Stomach (tissue), 9 donors: ENCODE results near the gene OR6Q1. TPM values are rescaled to one million over a fixed set of nuclear protein-coding genes. Genes with fewer than 3 reads are reported as not detected.

Source experiments
- DNase-seq, 2 donors: peaks; one replicate each; pipeline versions ENCODE4 v3.0.0 to v3.0.0-alpha.2; 2013 to 2019
- H3K27ac ChIP-seq, 5 donors: fragments of 200-600 bp in 4 of 5; sonication (generic) in 4 of 5; one replicate each; pipeline ENCODE4 v1.5.1; 2013 to 2019; ENCODE audit warnings: mild to moderate bottlenecking in 1 of 5, moderate library complexity in 1 of 5
- H3K27me3 ChIP-seq, 3 donors: fragments of 200-600 bp; sonication (generic); one replicate each; pipeline ENCODE4 v1.5.1; 2017 to 2019; ENCODE audit warnings: mixed run types in 1 of 3
- H3K36me3 ChIP-seq, 4 donors: fragments of 200-600 bp; sonication (generic); 1 replicate in 3 of 4; 2 replicates in 1 of 4; pipeline ENCODE4 v1.5.1; 2016 to 2019
- H3K4me1 ChIP-seq, 4 donors: fragments of 200-600 bp; sonication (generic); one replicate each; pipeline ENCODE4 v1.5.1; 2016 to 2019
- H3K4me3 ChIP-seq, 4 donors: fragments of 200-600 bp; sonication (generic) in 3 of 4; one replicate each; pipeline ENCODE4 v1.5.1; 2016 to 2019; ENCODE audit warnings: mild to moderate bottlenecking in 1 of 4
- H3K9me3 ChIP-seq, 4 donors: fragments of 200-600 bp; sonication (generic); one replicate each; pipeline ENCODE4 v1.5.1; 2016 to 2019
- EP300 ChIP-seq: sonication (generic); formaldehyde crosslinking; IDR thresholded peaks from one replicate; pipeline ENCODE4 v1.6.1; 2017; ENCODE audit warnings: antibody characterized with exemption
- POLR2A ChIP-seq, 4 donors: fragments of 450-650 bp; IDR thresholded peaks; one replicate each; pipeline ENCODE4 v1.6.1; 2016; ENCODE audit warnings: antibody characterized with exemption in 4 of 4, control low read depth in 2 of 4, mild to moderate bottlenecking in 1 of 4, moderate library complexity in 1 of 4
- POLR2AphosphoS5 ChIP-seq, 3 donors: sonication (generic); formaldehyde crosslinking; IDR thresholded peaks; one replicate each; pipeline ENCODE4 v1.6.1; 2016; ENCODE audit warnings: antibody characterized with exemption in 3 of 3
- WGBS, 5 donors: extraction: QIAGEN DNeasy Blood & Tissue Kit in 3 of 5; methylation state at CpG; one replicate each; pipeline versions ENCODE4 v1.1.5 to v1.1.7; 2013 to 2018; 5-methylcytosine and 5-hydroxymethylcytosine counted together
- intact Hi-C: fragments of 100-400 bp; cut with DNase I; formaldehyde crosslinking; loops from one replicate; pipeline ENCODE4 v1.15.1; 2023; ENCODE audit warnings: low total_unique reads
- polyA plus RNA-seq, 3 donors: library from polyadenylated mRNA; stranded (reverse); fragments of 200-250 nt; gene quantifications; one replicate each; pipeline ENCODE4 v1.2.3, GENCODE V29; 2013
- total RNA-seq, 5 donors: library from RNA; depleted of rRNA; stranded (reverse); fragments of >200 nt; gene quantifications; one replicate each; pipeline versions ENCODE4 v1.1.0 to v1.2.3, GENCODE V29; 2014 to 2016
- TF ChIP-seq, protein P1 (sequence below), 7 experiments: fragments of 450-650 bp in 4 of 7; fragments of 200-600 bp in 3 of 7; sonication (generic) in 3 of 7; IDR thresholded peaks; one replicate each; pipeline ENCODE4 v1.5.1; 2016 to 2019; ENCODE audit warnings: antibody characterized with exemption in 7 of 7, control low read depth in 2 of 7, mild to moderate bottlenecking in 1 of 7
- donor health status: healthy with polysubstance abuse.
- donor health status: Bipolar disorder and iron deficiency.
- donor health status: healthy.

OR6Q1 gene
- total and polyA plus RNA-seq, 8 donors: not detected

DNA sequence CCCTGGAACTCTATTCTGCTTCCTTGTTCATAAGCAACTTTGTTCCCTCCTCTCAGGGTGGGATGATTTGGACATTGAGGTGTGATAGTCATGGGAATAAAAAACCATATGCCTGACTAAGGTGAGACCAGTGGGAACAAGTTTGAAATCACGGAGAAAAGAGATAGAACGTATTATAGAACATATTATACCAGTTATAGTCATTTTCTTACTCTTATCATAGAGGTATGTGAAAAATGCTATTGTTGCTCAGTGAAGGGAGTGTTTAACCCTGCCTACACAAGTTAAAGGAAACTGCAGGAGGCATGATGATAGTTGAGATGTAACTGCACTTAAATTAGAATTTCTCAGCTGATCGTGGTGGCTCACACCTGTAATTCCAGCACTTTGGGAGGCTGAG is 15.5 kb downstream of the OR6Q1 start:
- Histone ChIP-seq H3K27ac (no peak overlapping the region), H3K27me3 (no peaks in the 10 kb centered on the region), H3K36me3 (no peaks in the 10 kb centered on the region), H3K4me3 (no peak overlapping the region), H3K9me3 (no peaks in the 10 kb centered on the region), H3K4me1 (no peaks in the 10 kb centered on the region)
- TF ChIP-seq, protein P1, sequence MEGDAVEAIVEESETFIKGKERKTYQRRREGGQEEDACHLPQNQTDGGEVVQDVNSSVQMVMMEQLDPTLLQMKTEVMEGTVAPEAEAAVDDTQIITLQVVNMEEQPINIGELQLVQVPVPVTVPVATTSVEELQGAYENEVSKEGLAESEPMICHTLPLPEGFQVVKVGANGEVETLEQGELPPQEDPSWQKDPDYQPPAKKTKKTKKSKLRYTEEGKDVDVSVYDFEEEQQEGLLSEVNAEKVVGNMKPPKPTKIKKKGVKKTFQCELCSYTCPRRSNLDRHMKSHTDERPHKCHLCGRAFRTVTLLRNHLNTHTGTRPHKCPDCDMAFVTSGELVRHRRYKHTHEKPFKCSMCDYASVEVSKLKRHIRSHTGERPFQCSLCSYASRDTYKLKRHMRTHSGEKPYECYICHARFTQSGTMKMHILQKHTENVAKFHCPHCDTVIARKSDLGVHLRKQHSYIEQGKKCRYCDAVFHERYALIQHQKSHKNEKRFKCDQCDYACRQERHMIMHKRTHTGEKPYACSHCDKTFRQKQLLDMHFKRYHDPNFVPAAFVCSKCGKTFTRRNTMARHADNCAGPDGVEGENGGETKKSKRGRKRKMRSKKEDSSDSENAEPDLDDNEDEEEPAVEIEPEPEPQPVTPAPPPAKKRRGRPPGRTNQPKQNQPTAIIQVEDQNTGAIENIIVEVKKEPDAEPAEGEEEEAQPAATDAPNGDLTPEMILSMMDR (IDR thresholded peaks at IDR 0.05): no peak
- TF ChIP-seq POLR2AphosphoS5 (IDR thresholded peaks at IDR 0.05) (no peak), POLR2A (IDR thresholded peaks at IDR 0.05) (no peak), EP300 (no peak)
- no peak for DNase-seq
- 48 to 64% (median 59%) methylated on average over 3 of the region's 3 CpGs for WGBS, 5 donors
- intact Hi-C loops: no loop called here

DNA sequence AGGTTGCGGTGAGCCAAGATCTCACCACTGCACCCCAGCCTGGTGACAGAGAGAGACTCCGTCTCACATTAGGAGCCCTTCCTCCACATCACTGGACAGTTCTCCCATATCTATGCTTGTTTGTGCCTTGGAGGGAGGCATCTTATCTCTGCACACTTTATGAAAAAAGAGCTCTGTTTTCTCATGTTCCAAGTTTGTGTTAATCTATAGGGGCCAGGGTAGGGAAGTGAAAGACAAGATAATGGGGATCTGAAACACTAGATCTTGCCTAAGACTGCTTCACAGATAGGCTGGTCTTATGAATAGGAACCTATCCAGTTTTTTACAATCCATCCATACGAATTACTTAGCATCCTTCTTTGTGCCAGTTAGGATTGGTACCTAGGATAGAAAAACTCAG is 17.1 kb downstream of the OR6Q1 start:
- no peaks in the 10 kb centered on the region for H3K9me3 ChIP-seq
- H3K27me3 ChIP-seq: no peaks in the 10 kb centered on the region
- intact Hi-C loops: no loop called here
- H3K27ac ChIP-seq: no peak overlapping the region
- no peak overlapping the region for H3K4me3 ChIP-seq
- 87 to 95% (median 90%) methylated on average over 3 of the region's 3 CpGs for WGBS, 5 donors
- TF ChIP-seq POLR2A (IDR thresholded peaks at IDR 0.05) (no peak), POLR2AphosphoS5 (IDR thresholded peaks at IDR 0.05) (no peak), EP300 (no peak)
- TF ChIP-seq, protein P1 (IDR thresholded peaks at IDR 0.05): no peak
- DNase-seq: no peak
- no peaks in the 10 kb centered on the region for H3K4me1 ChIP-seq
- H3K36me3 ChIP-seq: no peaks in the 10 kb centered on the region

DNA sequence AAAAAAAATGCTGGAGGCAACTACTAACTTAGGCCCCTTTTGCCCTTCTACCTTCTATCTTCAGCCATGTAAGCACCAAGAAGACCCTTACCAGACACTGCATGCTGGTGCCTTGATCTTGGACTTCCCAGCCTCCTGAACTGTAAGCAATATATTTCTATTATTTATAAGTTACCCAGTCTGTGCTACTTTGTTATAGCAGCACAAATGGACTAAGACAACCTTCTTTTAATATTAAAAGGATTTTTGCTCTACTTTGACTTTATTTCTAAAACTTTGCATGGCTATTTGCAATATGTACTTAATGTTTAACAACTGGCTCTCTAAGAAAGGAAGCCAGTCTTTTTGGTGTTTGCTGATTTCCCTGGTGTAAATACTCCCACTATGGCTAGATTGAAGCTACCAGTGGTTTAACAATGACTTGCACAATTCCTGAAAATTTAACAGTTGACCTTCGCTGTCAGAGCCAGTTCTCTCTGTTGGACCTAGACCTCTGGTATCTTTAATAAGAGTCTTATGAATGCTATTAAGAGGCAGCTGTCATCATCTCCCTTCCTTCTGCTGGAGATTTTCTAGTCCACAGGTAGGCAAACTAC is 25.2 kb downstream of the OR6Q1 start:
- no peak for DNase-seq

DNA sequence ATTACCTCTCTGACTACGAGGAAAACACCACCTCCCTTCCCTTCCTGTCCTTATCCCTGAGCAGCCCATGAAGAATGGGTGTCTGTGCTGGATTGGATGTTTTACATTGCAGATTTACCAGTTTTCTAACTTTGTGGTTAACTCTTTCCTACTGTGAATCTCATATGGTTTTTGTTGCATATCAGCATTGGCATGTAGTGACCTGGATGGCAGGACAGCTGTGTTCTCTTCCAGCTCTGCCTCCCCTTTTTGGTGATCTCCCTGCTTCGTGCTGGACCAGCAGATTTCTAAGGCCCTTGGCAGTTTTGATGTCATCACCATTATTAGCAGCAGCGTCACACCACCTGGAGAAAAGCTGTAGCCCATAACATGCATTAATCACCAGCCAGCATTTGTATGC is 26.7 kb downstream of the OR6Q1 start:
- Histone ChIP-seq H3K36me3 (no peaks in the 10 kb centered on the region), H3K4me3 (no peak overlapping the region), H3K9me3 (no peaks in the 10 kb centered on the region), H3K27me3 (no peaks in the 10 kb centered on the region), H3K27ac (no peak overlapping the region), H3K4me1 (peaks cover 0 to 9% (median 7%) of the 10 kb centered on the region in 4 donors)
- intact Hi-C loops: no loop called here
- DNase-seq: no peak
- 78 to 89% (median 81%) methylated on average over 3 of the region's 3 CpGs for WGBS, 5 donors
- no peak for TF ChIP-seq POLR2AphosphoS5 (IDR thresholded peaks at IDR 0.05)
- TF ChIP-seq EP300: no peak
- TF ChIP-seq, protein P1 (IDR thresholded peaks at IDR 0.05): no peak
- no peak for TF ChIP-seq POLR2A (IDR thresholded peaks at IDR 0.05)

More for the DNA sequence above, 25.2 kb downstream of the OR6Q1 start:
- no peak overlapping the region for H3K4me3 ChIP-seq
- WGBS, 5 donors: 78 to 96% (median 87%) methylated on average over 1 of the region's 1 CpG
- TF ChIP-seq, protein P1 (IDR thresholded peaks at IDR 0.05): no peak
- TF ChIP-seq POLR2AphosphoS5 (IDR thresholded peaks at IDR 0.05): no peak
- no peak for TF ChIP-seq POLR2A (IDR thresholded peaks at IDR 0.05)
- TF ChIP-seq EP300: no peak
- H3K27ac ChIP-seq: no peak overlapping the region
- H3K27me3 ChIP-seq: no peaks in the 10 kb centered on the region
- H3K4me1 ChIP-seq: peaks cover 0 to 9% (median 7%) of the 10 kb centered on the region in 4 donors
- intact Hi-C loops: no loop called here
- no peaks in the 10 kb centered on the region for H3K9me3 ChIP-seq
- H3K36me3 ChIP-seq: no peaks in the 10 kb centered on the region
